Erythroblast (primary cell): ENCODE measurements around the gene AURKA.

Experiments used
- GATA1 ChIP-seq: IDR thresholded peaks from 2 replicates; pipeline ENCODE4 v1.6.1; 2011; ENCODE audit warnings: low read depth, mild to moderate bottlenecking, control low read depth, low read length, moderate library complexity
- POLR2A ChIP-seq: IDR thresholded peaks from 2 replicates; pipeline ENCODE4 v1.6.1; 2011; ENCODE audit warnings: mild to moderate bottlenecking, low read length

- TF ChIP-seq POLR2A (no peak), GATA1 (no peak)
Observed at GRCh38 chr20:56400001-56400640, 8.1 kb upstream of the AURKA start.
